GM12878 (cell line): ENCODE measurements around the gene TTI1.

Source experiments
- ETV6 ChIP-seq, 2 experiments: fragments of 450-650 bp in 1 of 2; IDR thresholded peaks in 1 of 2; conservative IDR thresholded peaks in 1 of 2; 2 replicates each; pipeline ENCODE4 v1.6.1; 2014; ENCODE audit warnings: antibody characterized with exemption in 1 of 2, borderline replicate concordance in 1 of 2, low read depth in 1 of 2, mild to moderate bottlenecking in 1 of 2, moderate library complexity in 1 of 2
- HDAC2 ChIP-seq: fragments of 200-600 bp; sonication (generic); IDR thresholded peaks from 2 replicates; pipeline ENCODE4 v1.6.1; 2017
- MYC ChIP-seq: IDR thresholded peaks from 2 replicates; pipeline ENCODE4 v1.6.1; 2011; ENCODE audit warnings: mild to moderate bottlenecking, low read length, moderate library complexity, inconsistent platforms; ENCODE audit not compliant: insufficient read depth, insufficient replicate concordance, insufficient read length, severe bottlenecking
- NRF1 ChIP-seq: conservative IDR thresholded peaks from 2 replicates; pipeline ENCODE4 v1.6.1; 2011; ENCODE audit warnings: mild to moderate bottlenecking, low read depth, low read length, improper control_type of control experiment
- POLR2A ChIP-seq: IDR thresholded peaks from 2 replicates; pipeline ENCODE4 v1.6.1; 2011; ENCODE audit warnings: low read depth, mild to moderate bottlenecking, low read length
- TF ChIP-seq, protein P1 (sequence below): fragments of 450-650 bp; formaldehyde crosslinking; IDR thresholded peaks from 2 replicates; pipeline ENCODE4 v1.5.0; 2022; ENCODE audit warnings: mild to moderate bottlenecking, missing genetic modification characterization
- TF ChIP-seq, protein P2 (sequence below): IDR thresholded peaks from 2 replicates; pipeline ENCODE4 v1.6.1; 2011; ENCODE audit warnings: mild to moderate bottlenecking, low read depth, low read length, moderate library complexity; ENCODE audit not compliant: insufficient replicate concordance

DNA sequence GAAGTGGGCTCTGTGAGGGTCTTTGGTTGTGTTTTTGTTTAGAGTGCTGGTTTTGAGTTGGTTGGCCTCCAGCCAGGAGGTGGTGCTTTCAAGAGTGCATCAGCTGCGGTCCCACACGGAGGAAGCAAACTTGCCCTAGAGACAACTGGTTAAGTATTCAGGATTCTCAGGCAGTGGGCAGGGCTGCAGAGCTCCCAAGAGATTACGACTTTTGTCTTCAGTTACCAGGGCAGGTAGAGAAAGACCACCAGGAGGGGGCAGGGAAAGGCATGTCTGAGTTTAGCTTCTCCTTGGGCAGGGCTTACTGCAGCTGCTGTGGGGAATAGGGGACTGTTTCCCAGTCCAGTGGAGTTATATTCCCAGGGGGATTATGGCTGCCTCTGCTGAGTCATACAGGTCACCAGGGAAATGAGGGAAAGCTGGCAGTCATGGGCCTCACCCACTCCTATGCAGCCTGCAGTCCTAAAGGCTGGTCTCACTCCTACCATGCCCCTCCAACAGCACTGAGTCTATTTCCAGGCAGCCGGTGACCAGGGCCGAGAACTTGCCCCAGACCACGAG, 64.3 kb downstream of the TTI1 start:
- TF ChIP-seq POLR2A (no peak), NRF1 (no peak), ETV6 (conservative IDR thresholded peaks at IDR 0.05 in 1 of 2, IDR thresholded peaks at IDR 0.05 in 1 of 2; ENCODE audit: borderline replicate concordance in 1 of 2, low read depth in 1 of 2) (no peak), HDAC2 (no peak), MYC (no peak)
- TF ChIP-seq, protein P1, sequence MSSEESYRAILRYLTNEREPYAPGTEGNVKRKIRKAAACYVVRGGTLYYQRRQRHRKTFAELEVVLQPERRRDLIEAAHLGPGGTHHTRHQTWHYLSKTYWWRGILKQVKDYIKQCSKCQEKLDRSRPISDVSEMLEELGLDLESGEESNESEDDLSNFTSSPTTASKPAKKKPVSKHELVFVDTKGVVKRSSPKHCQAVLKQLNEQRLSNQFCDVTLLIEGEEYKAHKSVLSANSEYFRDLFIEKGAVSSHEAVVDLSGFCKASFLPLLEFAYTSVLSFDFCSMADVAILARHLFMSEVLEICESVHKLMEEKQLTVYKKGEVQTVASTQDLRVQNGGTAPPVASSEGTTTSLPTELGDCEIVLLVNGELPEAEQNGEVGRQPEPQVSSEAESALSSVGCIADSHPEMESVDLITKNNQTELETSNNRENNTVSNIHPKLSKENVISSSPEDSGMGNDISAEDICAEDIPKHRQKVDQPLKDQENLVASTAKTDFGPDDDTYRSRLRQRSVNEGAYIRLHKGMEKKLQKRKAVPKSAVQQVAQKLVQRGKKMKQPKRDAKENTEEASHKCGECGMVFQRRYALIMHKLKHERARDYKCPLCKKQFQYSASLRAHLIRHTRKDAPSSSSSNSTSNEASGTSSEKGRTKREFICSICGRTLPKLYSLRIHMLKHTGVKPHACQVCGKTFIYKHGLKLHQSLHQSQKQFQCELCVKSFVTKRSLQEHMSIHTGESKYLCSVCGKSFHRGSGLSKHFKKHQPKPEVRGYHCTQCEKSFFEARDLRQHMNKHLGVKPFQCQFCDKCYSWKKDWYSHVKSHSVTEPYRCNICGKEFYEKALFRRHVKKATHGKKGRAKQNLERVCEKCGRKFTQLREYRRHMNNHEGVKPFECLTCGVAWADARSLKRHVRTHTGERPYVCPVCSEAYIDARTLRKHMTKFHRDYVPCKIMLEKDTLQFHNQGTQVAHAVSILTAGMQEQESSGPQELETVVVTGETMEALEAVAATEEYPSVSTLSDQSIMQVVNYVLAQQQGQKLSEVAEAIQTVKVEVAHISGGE (CRISPR knock-in tag): no peak
- TF ChIP-seq, protein P2, sequence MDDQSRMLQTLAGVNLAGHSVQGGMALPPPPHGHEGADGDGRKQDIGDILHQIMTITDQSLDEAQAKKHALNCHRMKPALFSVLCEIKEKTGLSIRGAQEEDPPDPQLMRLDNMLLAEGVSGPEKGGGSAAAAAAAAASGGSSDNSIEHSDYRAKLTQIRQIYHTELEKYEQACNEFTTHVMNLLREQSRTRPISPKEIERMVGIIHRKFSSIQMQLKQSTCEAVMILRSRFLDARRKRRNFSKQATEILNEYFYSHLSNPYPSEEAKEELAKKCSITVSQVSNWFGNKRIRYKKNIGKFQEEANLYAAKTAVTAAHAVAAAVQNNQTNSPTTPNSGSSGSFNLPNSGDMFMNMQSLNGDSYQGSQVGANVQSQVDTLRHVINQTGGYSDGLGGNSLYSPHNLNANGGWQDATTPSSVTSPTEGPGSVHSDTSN: no peak
